Karpas-422 (cell line): Measurements from ENCODE around the gene ANKRD33B. TPM values are rescaled to one million over a fixed set of nuclear protein-coding genes. Genes with fewer than 3 reads are reported as not detected.

Source experiments
- DNase-seq: peaks from one replicate; pipeline ENCODE4 v3.0.0-alpha.2; 2015
- H2AFZ ChIP-seq: fragments of 200-600 bp; sonication (generic); 2 replicates; pipeline ENCODE4 v1.6.1; 2014; ENCODE audit warnings: antibody characterized with exemption, low read length, mixed read lengths
- H3K27ac ChIP-seq: fragments of 200-600 bp; sonication (generic); 2 replicates; pipeline ENCODE4 v1.5.1; 2014; ENCODE audit warnings: mild to moderate bottlenecking, low read length, moderate library complexity
- H3K27me3 ChIP-seq: fragments of 200-600 bp; sonication (generic); 2 replicates; pipeline ENCODE4 v1.6.1; 2014; ENCODE audit warnings: low read length, mixed read lengths
- H3K36me3 ChIP-seq: fragments of 200-600 bp; sonication (generic); 2 replicates; pipeline ENCODE4 v1.6.1; 2014; ENCODE audit warnings: low read length, mixed read lengths; ENCODE audit not compliant: insufficient read depth
- H3K4me1 ChIP-seq: fragments of 200-600 bp; sonication (generic); 2 replicates; pipeline ENCODE4 v1.6.1; 2014; ENCODE audit warnings: mild to moderate bottlenecking, low read length, mixed read lengths
- H3K4me2 ChIP-seq: fragments of 200-600 bp; sonication (generic); 2 replicates; pipeline ENCODE4 v1.6.1; 2014; ENCODE audit warnings: low read length, low read depth, mild to moderate bottlenecking; ENCODE audit not compliant: poor library complexity, severe bottlenecking
- H3K4me3 ChIP-seq: fragments of 200-600 bp; sonication (generic); 2 replicates; pipeline ENCODE4 v1.5.1; 2014; ENCODE audit warnings: mild to moderate bottlenecking, antibody characterized with exemption, low read length, mixed read lengths
- H3K79me2 ChIP-seq: fragments of 200-600 bp; sonication (generic); 2 replicates; pipeline ENCODE4 v1.6.1; 2014; ENCODE audit warnings: mild to moderate bottlenecking, low read length, mixed read lengths
- H3K9ac ChIP-seq: fragments of 200-600 bp; sonication (generic); 2 replicates; pipeline ENCODE4 v1.6.0; 2014; ENCODE audit warnings: low read length
- H3K9me2 ChIP-seq: fragments of 200-600 bp; sonication (generic), shearing (Covaris generic); replicated peaks from 2 replicates; pipeline ENCODE4 v1.6.0; 2014; ENCODE audit warnings: mild to moderate bottlenecking, low read length, moderate library complexity; ENCODE audit not compliant: insufficient read depth
- H3K9me3 ChIP-seq: fragments of 300-700, 200-600 bp; sonication (generic); 2 replicates; pipeline ENCODE4 v1.6.1; 2014; ENCODE audit warnings: low read length, mixed read lengths
- H4K20me1 ChIP-seq: fragments of 200-600 bp; sonication (generic); 2 replicates; pipeline ENCODE4 v1.6.1; 2014; ENCODE audit warnings: mild to moderate bottlenecking, antibody characterized with exemption, low read length, low read depth; ENCODE audit not compliant: insufficient read depth
- total RNA-seq: library from RNA; depleted of rRNA; stranded (reverse); fragments of >200 nt; shearing (Covaris generic); gene quantifications from 2 replicates; pipeline ENCODE4 v1.2.3, GENCODE V29; 2014; ENCODE audit warnings: low replicate concordance

ANKRD33B gene
- total RNA-seq, 1 experiment from 2014 or later, result 0.48 TPM

- H3K27me3 ChIP-seq, result no peaks in the 10 kb centered on the region
- no peak overlapping the region for H3K4me3 ChIP-seq
- no peaks in the 10 kb centered on the region for H3K9me3 ChIP-seq
- peaks cover 44% of the 10 kb centered on the region for H3K4me1 ChIP-seq
- DNase-seq, result peak; percentile 53
- H4K20me1 ChIP-seq, result no peaks in the 10 kb centered on the region
- no peaks in the 10 kb centered on the region for H3K36me3 ChIP-seq
- H3K27ac ChIP-seq, result no peak overlapping the region
- no peak overlapping the region for H3K9ac ChIP-seq
- peak overlapping the region; percentile 53 for H3K4me2 ChIP-seq
- H3K9me2 ChIP-seq, result no peaks in the 10 kb centered on the region
- H3K79me2 ChIP-seq, result no peaks in the 10 kb centered on the region
- H2AFZ ChIP-seq, result no peak overlapping the region; the same call in 1 of the 2 replicates
These were observed 48.4 kb downstream of the ANKRD33B start for GRCh38 chr5:10612251-10612650.

- Histone ChIP-seq H3K9me3 (no peaks in the 10 kb centered on the region), H3K27ac (no peak overlapping the region), H3K36me3 (no peaks in the 10 kb centered on the region), H3K9me2 (no peaks in the 10 kb centered on the region), H3K4me1 (peaks cover 26% of the 10 kb centered on the region), H3K9ac (no peak overlapping the region), H3K4me2 (no peak overlapping the region), H3K27me3 (no peaks in the 10 kb centered on the region), H4K20me1 (no peaks in the 10 kb centered on the region), H3K4me3 (no peak overlapping the region), H3K79me2 (no peaks in the 10 kb centered on the region), H2AFZ (no peak overlapping the region)
- no peak for DNase-seq
These were observed 51.8 kb downstream of the ANKRD33B start for GRCh38 chr5:10615693-10616092.

- Histone ChIP-seq H3K27me3 (no peaks in the 10 kb centered on the region), H3K4me2 (no peak overlapping the region), H3K9ac (no peak overlapping the region), H3K36me3 (no peaks in the 10 kb centered on the region), H4K20me1 (no peaks in the 10 kb centered on the region), H2AFZ (no peak overlapping the region), H3K27ac (no peak overlapping the region), H3K79me2 (no peaks in the 10 kb centered on the region), H3K9me2 (no peaks in the 10 kb centered on the region), H3K4me3 (no peak overlapping the region), H3K4me1 (peaks cover 28% of the 10 kb centered on the region), H3K9me3 (no peaks in the 10 kb centered on the region)
- no peak for DNase-seq
These were observed 53.2 kb downstream of the ANKRD33B start for GRCh38 chr5:10617103-10617502.

GRCh38 chr5:10618311-10618710 is 54.4 kb downstream of the ANKRD33B start:
- no peak for DNase-seq
- H4K20me1 ChIP-seq, result no peaks in the 10 kb centered on the region
- H3K79me2 ChIP-seq, result no peaks in the 10 kb centered on the region
- H3K27ac ChIP-seq, result no peak overlapping the region
- no peak overlapping the region for H3K4me2 ChIP-seq
- no peaks in the 10 kb centered on the region for H3K9me2 ChIP-seq
- no peaks in the 10 kb centered on the region for H3K27me3 ChIP-seq
- H3K36me3 ChIP-seq, result no peaks in the 10 kb centered on the region
- H3K9ac ChIP-seq, result no peak overlapping the region
- peaks cover 22% of the 10 kb centered on the region for H3K4me1 ChIP-seq
- no peak overlapping the region for H3K4me3 ChIP-seq
- no peak overlapping the region for H2AFZ ChIP-seq
- H3K9me3 ChIP-seq, result no peaks in the 10 kb centered on the region

GRCh38 chr5:10619649-10620048 is 55.8 kb downstream of the ANKRD33B start:
- H3K79me2 ChIP-seq, result no peaks in the 10 kb centered on the region
- no peaks in the 10 kb centered on the region for H3K36me3 ChIP-seq
- H3K27me3 ChIP-seq, result no peaks in the 10 kb centered on the region
- H3K9me3 ChIP-seq, result no peaks in the 10 kb centered on the region
- no peak for DNase-seq
- H4K20me1 ChIP-seq, result no peaks in the 10 kb centered on the region
- peaks cover 12% of the 10 kb centered on the region for H3K4me1 ChIP-seq
- no peak overlapping the region for H3K9ac ChIP-seq
- H2AFZ ChIP-seq, result no peak overlapping the region
- no peak overlapping the region for H3K4me2 ChIP-seq
- no peak overlapping the region for H3K4me3 ChIP-seq
- no peaks in the 10 kb centered on the region for H3K9me2 ChIP-seq
- no peak overlapping the region for H3K27ac ChIP-seq

GRCh38 chr5:10620346-10620745 is 56.5 kb downstream of the ANKRD33B start:
- Histone ChIP-seq H3K79me2 (no peaks in the 10 kb centered on the region), H3K4me1 (peaks cover 12% of the 10 kb centered on the region), H3K4me2 (no peak overlapping the region), H3K27ac (no peak overlapping the region), H3K27me3 (no peaks in the 10 kb centered on the region), H3K36me3 (no peaks in the 10 kb centered on the region), H3K9ac (no peak overlapping the region), H3K4me3 (no peak overlapping the region), H2AFZ (no peak overlapping the region), H3K9me3 (no peaks in the 10 kb centered on the region), H4K20me1 (no peaks in the 10 kb centered on the region), H3K9me2 (no peaks in the 10 kb centered on the region)
- no peak for DNase-seq

GRCh38 chr5:10621832-10622231 is 58.0 kb downstream of the ANKRD33B start:
- Histone ChIP-seq H3K9ac (no peak overlapping the region), H3K27me3 (no peaks in the 10 kb centered on the region; the same call in 1 of the 2 replicates), H3K4me1 (peaks cover 21% of the 10 kb centered on the region), H3K27ac (no peak overlapping the region), H3K9me2 (no peaks in the 10 kb centered on the region), H4K20me1 (no peaks in the 10 kb centered on the region), H3K4me2 (peak overlapping the region; percentile 17), H3K79me2 (no peaks in the 10 kb centered on the region), H3K4me3 (no peak overlapping the region), H2AFZ (no peak overlapping the region), H3K9me3 (no peaks in the 10 kb centered on the region), H3K36me3 (no peaks in the 10 kb centered on the region)
- DNase-seq, result no peak

- H3K4me1 ChIP-seq, result peaks cover 31% of the 10 kb centered on the region
- no peak overlapping the region for H2AFZ ChIP-seq
- no peaks in the 10 kb centered on the region; the same call in 1 of the 2 replicates for H3K27me3 ChIP-seq
- no peak overlapping the region for H3K4me2 ChIP-seq
- H3K9me3 ChIP-seq, result no peaks in the 10 kb centered on the region
- no peaks in the 10 kb centered on the region for H3K79me2 ChIP-seq
- H3K4me3 ChIP-seq, result no peak overlapping the region
- no peaks in the 10 kb centered on the region for H3K36me3 ChIP-seq
- no peak overlapping the region for H3K9ac ChIP-seq
- no peak for DNase-seq
- no peak overlapping the region for H3K27ac ChIP-seq
- no peaks in the 10 kb centered on the region for H3K9me2 ChIP-seq
- H4K20me1 ChIP-seq, result no peaks in the 10 kb centered on the region
These were observed 58.9 kb downstream of the ANKRD33B start for GRCh38 chr5:10622810-10623209.
